Measurements from ENCODE around the gene NOXA1.
"Not testable (repeated sequence)": the region's sequence is repeated elsewhere in the genome, so short reads cannot be mapped to it uniquely, and the experiment has no call there.

NOXA1 gene

DNA sequence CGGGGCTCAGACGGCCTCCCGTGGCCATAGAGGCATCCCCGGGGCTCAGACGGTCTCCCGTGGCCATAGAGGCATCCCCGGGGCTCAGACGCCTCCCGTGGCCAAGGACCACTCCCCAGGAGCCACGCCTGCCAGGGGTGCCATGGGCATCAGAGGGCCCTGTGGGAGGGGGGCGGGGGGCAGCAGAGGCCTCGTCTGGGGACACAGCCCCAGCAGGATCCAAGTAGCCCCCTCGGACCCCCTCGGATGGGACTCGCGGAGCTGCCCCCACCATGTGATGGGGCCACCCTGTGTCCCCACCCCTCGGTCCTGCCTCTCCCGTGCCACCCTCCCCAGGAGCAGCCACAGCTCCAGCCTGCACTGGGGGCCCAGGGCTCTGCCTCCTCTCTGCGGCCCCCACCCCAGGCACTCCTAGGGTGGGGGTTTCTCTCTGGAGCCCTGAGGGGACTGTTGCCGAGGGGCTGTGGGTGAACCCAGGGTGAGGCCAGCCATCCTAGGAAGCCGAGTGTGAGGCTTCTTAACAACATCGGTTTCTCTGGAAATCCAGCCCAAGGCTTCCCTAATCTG, 15.5 kb downstream of the NOXA1 start:
- DNase-seq (ENCODE audit: low read depth) = no peak

DNA sequence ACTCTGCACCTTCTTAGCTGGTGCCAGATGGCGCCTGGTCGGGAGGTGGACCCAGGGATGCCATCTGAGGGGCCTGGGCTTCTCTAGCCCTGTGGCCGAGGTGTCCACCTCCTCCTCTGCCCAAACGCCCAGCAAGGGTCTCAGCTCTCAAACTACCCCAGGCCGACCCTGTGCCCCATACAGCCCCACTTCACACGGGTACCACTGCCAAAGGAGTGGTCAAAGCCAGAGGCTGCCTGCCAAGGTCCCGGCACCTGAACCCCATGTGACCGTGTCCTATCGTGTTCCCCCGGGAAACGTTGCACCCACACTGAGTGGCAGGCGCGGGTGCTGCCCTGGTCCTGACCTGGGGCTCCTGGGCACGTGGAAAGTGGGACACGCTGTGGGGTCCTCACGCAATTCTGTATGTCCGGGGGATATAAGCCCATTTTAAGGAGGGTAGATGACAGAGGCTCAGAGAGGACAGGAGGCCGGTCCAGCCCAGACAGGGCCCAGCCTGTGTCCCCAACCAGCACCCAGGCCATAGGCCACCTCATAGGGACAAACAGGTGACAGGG, 16.0 kb downstream of the NOXA1 start:
- DNase-seq (ENCODE audit: low read depth) = no peak

DNA sequence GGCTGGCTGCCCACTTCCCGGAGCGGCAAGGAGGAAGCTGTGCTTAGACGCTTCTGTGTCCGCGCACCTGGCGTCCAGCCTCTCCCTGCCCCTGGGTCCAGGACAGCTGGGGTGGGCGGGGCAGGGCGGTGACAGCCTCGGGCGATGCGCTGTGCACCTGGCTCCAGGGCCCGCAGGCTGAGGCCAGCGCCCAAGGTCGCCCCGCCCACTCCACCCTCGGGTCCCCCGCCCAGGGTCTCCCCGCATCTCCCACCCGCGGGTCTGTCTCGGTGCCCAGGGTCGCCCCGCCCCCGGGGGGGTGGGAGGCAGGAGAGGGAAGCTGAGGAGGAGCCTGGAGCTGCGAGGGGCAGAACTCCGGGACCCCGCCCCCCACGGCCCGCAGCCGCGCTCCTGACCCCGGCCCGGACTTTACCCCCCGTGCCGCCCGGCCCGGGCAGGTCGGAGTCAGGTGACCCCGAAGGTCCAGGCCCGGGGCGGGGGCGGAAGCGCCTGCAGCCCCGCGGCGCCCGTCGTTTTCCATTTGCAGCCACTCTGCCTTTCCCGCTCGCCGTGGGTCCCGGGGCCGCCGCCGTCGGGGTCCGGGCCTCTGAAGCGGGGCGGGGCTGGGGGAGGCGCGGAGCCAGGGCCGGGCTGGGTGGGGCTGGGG, 18.2 kb downstream of the NOXA1 start, which contains the start of gene ENTPD8:
ENTPD8 (minus strand) TSS at position 69 of the 646 bp plus-strand sequence. CDS start 3,072 bp downstream, outside the sequence.
- DNase-seq (ENCODE audit: low read depth) = peak; percentile 34

DNA sequence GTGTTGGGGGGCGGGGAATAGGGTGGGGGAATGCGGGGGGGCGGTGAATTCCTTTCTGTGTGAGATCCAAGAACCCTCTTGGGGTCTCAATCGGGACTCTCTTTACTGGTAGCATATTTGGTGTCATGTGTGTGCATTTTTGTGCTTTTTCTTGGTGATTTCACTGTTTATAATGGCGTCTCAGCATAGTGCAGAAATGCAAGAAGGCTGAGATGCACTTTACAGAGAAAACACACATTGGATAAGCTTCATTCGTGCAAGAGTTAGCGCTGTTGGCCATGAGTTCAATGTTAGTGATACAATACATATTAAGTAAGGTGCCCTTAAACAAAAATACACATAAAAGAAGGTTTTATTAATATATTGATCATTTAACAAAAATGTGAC, 18.7 kb downstream of the NOXA1 start:
- DNase-seq (ENCODE audit: low read depth) = no peak

DNA sequence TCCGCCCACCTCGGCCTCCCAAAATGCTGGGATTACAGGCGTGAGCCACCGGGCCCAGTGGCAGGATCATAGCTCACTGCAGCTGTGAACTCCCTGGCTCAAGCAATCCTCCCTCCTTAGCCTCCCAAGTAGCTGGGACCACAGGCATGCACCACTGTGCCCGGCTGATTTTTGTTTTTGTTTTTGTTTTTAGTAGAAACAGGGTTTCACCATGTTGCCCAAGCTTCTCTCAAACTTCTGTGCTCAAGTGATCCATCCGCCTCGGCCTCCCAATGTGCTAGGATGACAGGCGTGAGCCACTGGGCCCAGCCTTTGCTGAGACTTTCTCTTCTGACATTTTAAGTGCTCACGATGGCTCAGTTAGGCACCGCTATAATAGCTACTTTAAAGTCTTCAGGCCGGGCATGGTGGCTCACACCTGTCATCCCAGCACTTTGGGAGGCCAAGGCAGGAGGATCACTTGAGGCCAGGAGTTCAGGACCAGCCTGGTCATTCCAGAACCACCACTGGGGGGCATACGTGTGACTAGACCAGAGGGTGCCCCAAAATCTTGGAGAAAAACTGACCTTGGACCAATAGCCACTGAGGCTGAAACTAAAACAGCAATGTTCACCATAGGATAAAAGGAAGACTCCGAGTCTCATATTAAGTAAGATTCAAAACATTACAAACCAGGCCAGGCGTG, 21.1 kb downstream of the NOXA1 start:
- no peak for DNase-seq (ENCODE audit: low read depth)

DNA sequence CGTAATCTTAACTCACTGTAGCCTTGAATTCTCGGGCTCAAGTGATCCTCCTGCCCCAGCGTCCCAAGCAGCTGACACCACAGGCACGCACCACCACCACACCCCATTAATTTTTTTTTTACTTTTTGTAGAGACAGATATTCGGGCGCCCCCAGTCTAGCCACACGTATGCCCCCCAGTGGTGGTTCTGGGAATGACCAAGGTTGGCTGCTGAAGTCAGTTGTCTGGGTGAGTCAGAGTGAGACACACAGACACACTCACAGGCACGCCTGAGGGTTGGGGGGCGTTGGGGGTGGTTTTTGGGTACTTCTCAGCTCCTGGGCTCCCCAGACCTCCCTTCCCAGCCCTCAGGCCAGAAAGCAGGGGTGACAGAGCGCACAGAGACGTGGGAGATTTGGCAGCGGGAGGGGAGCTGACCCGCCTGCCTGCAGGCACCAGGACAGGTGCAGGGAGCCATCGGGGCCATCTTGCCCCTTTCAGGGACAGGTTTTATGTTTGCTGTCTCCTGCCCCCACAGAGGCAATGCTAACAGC, 22.1 kb downstream of the NOXA1 start:
- DNase-seq (ENCODE audit: low read depth) = peak; percentile 91

DNA sequence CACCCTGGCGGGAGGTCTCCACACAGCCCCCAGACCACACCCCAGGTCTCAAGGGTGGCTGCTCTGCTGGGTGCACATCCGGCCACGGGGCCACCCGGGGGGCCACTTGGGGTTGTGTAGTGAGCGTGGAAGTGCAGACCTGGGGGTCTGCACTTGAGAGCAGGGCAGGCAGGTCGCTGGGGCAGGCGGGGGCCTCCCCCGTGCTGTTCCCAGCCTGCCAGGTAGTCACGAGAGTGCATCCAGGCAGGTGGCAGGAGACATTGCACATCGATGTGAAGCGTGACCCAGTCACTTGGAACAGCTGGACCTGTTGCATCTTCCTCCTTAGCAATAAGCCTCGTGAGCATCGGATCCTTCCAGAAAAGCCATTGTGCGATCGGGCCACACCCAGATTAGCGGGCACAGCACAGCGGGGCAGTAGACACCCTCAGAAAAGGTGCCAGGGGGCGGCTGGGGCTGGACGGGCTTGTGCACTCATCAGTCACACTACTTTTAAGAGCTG, 22.8 kb downstream of the NOXA1 start:
- DNase-seq (ENCODE audit: low read depth) = no peak

DNA sequence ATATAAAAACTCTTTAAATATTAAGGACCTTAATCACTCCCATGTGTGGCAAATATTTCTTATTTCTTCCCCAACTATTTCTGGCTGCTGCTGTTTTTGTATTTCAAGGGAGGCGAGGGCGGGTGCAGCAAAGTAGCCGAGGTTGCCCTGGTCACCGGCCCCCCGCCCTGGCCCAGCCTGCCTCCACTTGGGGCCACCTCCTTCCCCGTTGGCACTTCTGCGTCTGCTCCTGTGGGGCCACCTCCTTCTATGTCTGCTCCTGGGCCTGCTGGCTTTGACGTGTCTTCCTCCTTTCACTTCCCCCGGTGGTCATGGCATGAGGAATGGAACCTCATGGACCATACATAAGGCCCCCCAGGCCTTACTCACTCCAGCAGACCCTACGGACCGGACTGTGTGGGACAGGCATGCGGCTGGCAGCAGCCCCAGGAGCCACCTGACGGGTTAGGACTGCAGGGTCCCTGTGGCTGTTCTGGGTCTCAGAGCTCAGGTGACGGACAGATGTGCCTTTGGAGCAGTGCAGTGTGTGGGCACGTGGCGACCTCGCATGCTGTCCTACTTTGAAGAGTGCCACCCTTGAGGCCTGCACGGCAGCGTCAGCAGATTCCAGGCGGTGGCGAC, 23.8 kb downstream of the NOXA1 start:
- DNase-seq (ENCODE audit: low read depth) = no peak

DNA sequence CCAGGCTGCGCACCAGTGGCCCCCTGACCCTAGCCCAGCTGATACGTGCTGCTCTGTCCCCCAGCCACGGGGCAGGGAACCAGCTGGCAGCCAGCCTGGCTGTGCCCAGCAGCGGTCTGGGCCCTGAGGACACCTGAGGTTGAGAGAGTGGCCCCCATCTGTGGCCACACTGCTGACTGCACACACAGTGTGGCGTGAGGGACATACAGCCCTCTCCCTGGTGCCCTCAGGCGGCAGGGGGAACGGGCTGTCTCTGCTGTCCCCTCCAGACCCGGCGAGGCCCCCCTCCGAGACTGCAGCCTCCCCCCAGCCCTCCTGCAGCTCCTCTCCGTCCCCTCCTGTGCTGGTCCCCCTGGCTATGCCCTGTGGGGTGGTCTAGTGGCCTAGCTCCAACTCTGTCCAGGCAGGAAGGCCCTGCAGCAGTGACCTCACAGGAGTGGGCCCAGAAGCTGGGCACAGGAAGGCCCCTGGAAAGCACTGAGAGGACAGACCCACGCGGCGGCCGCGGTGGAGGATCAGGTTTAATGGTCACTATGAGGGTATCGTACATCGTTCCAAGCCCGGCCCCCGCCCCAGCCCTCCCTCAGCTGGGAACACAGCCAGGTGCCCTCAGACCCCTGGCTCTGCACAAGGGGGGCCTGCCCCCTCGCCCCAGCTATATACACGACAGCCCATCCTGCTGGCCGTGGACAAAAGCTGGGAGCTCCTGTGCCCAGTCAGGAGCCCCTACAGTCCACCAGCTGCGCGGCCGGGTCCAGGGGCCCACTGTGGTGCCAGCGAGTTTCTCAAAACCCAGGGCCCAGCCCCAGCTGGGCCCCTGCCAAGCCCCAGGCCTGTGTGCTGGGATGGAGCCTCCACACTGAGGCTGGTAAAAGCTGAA, 24.8 kb downstream of the NOXA1 start:
- no peak for DNase-seq (ENCODE audit: low read depth)

DNA sequence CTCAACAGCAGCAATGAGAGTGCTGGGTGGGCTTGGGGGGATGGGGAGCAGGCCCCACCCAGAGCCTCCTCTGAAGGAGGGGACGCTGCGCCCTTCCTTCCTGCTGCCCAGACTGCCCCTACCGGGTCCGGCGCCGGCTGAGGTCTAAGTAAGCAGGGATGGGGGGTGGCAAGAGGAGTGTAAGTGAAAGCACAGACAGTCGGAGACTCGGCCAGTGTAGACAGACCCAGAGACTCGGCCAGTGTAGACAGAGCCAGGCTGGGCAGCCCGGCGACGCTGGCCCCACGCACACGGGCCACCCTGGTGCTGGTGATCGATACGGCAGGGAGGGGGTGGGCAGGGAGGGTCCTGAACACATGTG, 25.4 kb downstream of the NOXA1 start:
- no peak for DNase-seq (ENCODE audit: low read depth)

DNA sequence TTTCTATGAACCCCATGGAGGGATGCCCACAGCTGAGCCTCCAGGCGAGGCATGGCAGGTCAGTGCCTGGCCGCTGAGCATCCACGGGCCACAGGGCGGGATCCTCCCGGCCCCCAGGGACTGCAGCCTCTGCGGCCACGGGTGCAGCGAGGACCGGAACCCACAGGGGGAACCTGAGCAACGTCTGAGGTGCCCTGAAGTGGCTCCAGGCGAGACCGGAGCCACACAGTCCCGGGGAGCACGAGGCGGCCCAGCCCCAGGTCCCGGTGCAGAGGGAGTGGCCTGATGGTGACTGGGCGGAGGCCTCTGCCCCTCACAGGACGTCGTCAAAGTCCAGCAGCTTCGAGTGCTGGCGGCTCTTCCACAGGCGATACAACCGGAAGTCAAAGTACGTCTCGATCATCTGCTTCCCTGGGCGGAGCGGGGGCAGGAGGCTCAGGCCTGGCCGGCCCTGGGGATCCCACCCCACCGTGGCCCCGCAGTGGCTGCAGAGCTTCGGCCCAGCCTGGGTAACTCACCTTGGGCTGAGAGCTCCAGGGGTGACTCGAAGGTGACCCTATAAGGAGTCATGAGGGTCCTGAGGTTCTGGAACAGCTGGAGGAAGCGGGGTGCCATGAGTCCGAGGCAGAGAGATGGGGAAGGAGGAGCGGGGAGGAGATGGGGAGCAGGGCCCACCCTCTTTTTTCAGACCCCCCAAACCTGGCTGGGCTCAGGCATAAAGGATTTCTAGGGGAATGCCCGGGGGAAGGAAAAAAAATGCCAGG, 26.1 kb downstream of the NOXA1 start:
- no peak for DNase-seq (ENCODE audit: low read depth)

DNA sequence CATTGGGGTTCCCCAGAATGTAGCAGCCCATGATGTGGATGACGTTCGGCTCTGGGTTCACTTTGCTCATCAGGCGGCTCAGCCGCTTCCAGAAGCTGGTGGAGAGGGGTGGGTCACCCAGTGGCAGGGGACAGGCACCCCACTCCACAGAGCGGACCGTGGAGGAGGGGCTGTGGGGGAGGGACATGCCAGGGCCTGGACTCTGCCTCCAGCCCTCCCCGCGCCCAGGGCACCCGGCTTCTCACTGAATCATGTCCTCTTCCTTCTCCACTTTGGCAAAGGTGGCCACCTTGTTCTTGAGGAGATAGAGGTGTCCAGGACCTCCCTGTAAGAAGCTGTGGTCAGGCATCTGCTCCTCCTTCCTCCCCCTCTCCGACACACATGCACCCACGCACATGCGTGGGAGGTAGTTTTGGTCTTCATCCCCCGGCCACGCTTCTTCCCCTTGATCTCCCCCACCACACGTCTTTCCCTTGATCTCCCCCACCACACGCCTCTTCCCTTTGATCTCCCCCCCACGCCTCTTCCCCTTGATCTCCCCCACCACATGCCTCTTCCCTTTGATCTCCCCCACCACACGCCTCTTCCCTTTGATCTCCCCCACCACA, 26.8 kb downstream of the NOXA1 start:
- no peak for DNase-seq (ENCODE audit: low read depth)

DNA sequence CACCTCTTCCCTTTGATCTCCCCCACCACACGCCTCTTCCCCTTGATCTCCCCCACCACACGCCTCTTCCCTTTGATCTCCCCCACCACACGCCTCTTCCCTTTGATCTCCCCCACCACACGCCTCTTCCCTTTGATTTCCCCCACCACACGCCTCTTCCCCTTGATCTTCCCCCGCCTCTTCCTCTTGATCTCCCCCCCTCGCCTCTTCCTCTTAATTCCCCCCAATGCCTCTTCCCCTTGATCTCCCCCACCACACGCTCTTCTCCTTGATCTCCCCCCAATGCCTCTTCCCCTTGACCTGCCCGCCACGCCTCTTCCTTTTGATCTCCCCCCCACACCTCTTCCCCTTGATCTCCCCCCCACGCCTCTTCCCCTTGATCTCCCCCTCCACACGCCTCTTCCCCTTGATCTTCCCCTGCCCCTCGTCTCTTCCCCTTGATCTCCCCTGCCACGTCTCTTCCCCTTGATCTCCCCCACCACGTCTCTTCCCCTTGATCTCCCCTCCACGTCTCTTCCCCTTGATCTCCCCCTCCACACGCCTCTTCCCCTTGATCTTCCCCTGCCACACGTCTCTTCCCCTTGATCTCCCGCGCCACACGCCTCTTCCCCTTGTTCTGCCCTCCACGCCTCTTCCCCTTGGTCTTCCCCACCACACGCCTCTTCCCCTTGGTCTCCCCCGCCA, 27.5 kb downstream of the NOXA1 start:
- not testable (repeated sequence) for DNase-seq (ENCODE audit: low read depth)

DNA sequence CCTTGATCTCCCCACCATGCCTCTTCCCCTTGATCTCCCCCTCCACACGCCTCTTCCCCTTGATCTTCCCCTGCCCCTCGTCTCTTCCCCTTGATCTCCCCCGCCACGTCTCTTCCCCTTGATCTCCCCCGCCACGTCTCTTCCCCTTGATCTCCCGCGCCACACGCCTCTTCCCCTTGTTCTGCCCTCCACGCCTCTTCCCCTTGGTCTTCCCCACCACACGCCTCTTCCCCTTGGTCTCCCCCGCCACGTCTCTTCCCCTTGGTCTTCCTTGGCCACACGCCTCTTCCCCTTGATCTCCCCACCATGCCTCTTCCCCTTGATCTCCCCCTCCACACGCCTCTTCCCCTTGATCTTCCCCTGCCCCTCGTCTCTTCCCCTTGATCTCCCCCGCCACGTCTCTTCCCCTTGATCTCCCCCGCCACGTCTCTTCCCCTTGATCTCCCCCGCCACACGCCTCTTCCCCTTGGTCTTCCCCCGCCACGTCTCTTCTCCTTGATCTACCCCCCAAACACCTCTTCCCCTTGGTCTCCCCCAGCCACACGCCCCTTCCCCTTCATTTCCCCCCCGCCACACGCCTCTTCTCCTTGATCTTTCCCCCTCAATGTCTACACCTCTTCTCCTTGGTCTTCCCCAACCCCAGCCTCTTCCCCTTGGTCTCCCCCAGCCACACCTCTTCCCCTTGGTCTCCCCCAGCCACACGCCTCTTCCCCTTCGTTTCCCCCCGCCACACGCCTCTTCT, 28.2 kb downstream of the NOXA1 start:
- not testable (repeated sequence) for DNase-seq (ENCODE audit: low read depth)

DNA sequence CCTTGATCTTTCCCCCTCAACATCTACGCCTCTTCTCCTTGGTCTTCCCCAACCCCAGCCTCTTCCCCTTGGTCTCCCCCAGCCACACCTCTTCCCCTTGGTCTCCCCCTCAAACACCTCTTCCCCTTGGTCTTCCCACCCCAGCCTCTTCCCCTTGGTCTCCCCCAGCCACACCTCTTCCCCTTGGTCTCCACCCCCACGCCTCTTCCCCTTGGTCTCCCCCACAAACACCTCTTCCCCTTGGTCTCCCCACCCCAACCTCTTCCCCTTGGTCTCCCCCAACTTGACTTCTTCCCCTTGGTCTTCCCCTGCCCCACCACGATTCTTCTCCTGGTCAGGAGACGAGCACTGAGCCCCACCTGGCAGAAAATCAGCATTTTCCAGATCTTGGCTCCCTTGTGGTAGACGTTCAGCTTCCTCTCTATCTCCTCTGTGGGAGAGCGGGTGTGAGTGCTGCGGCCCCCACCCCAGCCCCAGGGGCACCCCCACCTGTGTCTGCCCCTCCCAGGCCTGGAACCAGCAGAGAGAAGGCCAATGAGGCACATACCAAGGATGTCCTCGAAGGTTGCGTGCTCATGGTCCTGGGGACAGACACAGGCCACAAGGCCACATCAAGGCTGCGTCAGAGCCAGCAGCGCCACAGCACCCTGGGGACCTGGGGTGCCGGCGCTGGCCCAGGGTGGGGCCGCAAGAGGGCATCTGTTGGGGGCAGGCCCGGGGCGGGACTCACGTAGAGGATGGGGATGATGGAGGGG, 29.0 kb downstream of the NOXA1 start:
- no peak for DNase-seq (ENCODE audit: low read depth)

DNA sequence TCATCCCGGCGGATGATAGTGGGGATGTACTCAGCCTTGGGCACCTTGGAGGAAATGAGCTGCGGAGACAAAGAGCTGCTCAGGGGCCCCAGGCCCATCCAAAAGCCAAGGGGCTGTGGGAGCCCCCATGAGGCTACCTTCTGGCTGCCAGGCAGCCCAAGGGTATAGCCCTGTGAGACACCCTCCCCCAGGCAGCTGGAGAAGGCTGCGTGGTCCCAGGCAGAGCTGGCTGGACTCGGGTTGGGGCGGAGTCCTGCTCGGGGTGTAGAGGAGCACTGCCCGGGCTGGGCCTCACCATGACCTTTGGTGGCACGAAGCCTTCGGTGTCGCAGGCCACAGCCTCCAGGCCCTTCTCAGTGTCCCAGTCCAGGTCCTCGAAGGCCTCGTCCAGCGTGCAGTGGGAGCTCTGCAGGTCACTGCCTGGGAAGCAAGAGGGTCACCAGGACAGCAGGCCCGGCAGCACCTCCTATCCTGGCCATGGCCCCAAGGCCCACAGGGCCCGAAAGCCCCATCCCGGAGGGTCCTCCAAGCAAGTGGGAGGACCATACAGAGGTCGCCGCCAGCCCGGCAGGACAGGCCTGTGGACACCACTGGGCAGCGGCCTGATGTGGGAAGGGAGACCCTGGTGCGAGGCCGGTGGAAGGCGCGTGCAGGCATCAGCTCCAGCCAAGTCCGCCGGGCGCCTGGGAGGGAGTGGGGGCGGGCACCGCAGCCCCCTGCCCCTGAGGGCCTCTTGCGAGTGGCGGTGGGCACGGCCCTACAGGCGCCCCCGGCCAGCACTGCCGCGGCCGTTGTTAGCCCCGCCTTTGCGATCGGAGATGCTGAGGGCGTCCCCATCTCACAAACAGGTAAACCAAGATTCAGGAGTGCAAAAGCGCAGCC, 29.8 kb downstream of the NOXA1 start:
- no peak for DNase-seq (ENCODE audit: low read depth)

DNA sequence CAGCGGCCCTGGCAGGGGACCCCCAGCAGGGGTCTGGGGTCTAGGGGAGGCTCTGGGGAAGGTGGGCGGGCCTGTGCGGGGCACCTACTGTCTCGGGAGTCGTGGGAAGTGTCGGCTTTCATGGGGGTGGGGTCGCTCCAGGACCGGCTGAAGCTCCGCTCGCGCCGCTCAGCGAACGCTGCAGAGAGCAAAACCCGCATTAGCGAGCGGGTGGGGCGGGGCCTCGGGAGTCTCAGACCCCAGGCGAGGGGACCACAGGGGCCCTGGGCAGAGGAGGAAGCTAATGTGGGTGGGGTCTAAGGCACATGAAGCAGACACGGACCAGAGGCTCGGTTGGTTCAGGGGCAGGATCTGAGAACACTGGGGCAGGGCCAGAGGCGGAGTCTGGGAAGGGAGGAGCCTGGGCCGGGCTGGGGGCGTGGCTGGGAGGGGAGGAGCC, 30.5 kb downstream of the NOXA1 start:
- peak; percentile 67 for DNase-seq (ENCODE audit: low read depth)

All from ELR (cell line).